Left renal pelvis (tissue), 4 donors: ENCODE results near the gene SRPX2. TPM values are rescaled to one million over a fixed set of nuclear protein-coding genes. Genes with fewer than 3 reads are reported as not detected.
"Not testable (repeated sequence)": the region's sequence is repeated elsewhere in the genome, so short reads cannot be mapped to it uniquely, and the experiment has no call there.

Experiments
- DNase-seq, 4 donors: peaks; one replicate each; pipeline ENCODE4 v3.0.0-alpha.2; 2013; ENCODE audit warnings: low read depth in 4 of 4, low spot score in 3 of 4
- polyA plus RNA-seq, 4 donors: library from polyadenylated mRNA; unstranded; fragments of 120-200 nt; gene quantifications; one replicate each; pipeline ENCODE4 v1.2.1, GENCODE V29; 2013; ENCODE audit not compliant: insufficient read length in 4 of 4

Gene SRPX2
- polyA plus RNA-seq, 4 donors, result 12.7 to 25.5 (median 15.1) TPM

- no peak for DNase-seq
Measured at GRCh38 chrX:100687546-100687945, 43.5 kb downstream of the SRPX2 start.

GRCh38 chrX:100695302-100695701, 51.3 kb downstream of the SRPX2 start:
- no peak for DNase-seq

GRCh38 chrX:100695991-100696390, 52.0 kb downstream of the SRPX2 start:
- no peak for DNase-seq

GRCh38 chrX:100696699-100697351, 52.8 kb downstream of the SRPX2 start:
- DNase-seq, result no peak

GRCh38 chrX:100698551-100698950, 54.6 kb downstream of the SRPX2 start:
- no peak for DNase-seq

- DNase-seq, result no peak
Measured at GRCh38 chrX:100700809-100701208, 56.8 kb downstream of the SRPX2 start.

- no peak for DNase-seq
Measured at GRCh38 chrX:100704581-100705203, 60.7 kb downstream of the SRPX2 start.

GRCh38 chrX:100710816-100711215, 66.8 kb downstream of the SRPX2 start:
- no peak for DNase-seq

- no peak for DNase-seq
Measured at GRCh38 chrX:100717363-100717762, 73.4 kb downstream of the SRPX2 start.

- no peak for DNase-seq
Measured at GRCh38 chrX:100719139-100719538, 75.1 kb downstream of the SRPX2 start.

- DNase-seq, result no peak
Measured at GRCh38 chrX:100720301-100720700, 76.3 kb downstream of the SRPX2 start.

- DNase-seq, result no peak
Measured at GRCh38 chrX:100721328-100721727, 77.3 kb downstream of the SRPX2 start.

GRCh38 chrX:100724006-100724405, 80.0 kb downstream of the SRPX2 start:
- not testable (repeated sequence) for DNase-seq

Other genes starting within 250 kb of the SRPX2 start
- gene PCDH19, start 233.9 kb upstream of the SRPX2 start, polyA plus RNA-seq, result 1 to 10 TPM; 2.7 to 5.2 (median 3.9) TPM
- gene TNMD, start 59.3 kb upstream of the SRPX2 start, polyA plus RNA-seq, result 1 to 10 TPM; 2.3 to 6.6 (median 4.2) TPM
- 100 to 1,000 TPM in 3 of 4 donors, 10 to 100 TPM in 1; 92.8 to 183 (median 159) TPM for gene TSPAN6, start 7.4 kb upstream of the SRPX2 start, polyA plus RNA-seq
- gene SYTL4, start 87.9 kb downstream of the SRPX2 start, polyA plus RNA-seq, result 10 to 100 TPM; 11.4 to 23.9 (median 22.5) TPM
- gene CSTF2, start 176.2 kb downstream of the SRPX2 start, polyA plus RNA-seq, result 10 to 100 TPM; 15.8 to 24.9 (median 21.2) TPM
- 1 to 10 TPM in 3 of 4 donors, under 1 TPM in 1; 0.48 to 1.4 (median 1.1) TPM for gene NOX1, start 230.2 kb downstream of the SRPX2 start, polyA plus RNA-seq